Measurements from ENCODE around the gene RNASE11. TPM values are rescaled to one million over a fixed set of nuclear protein-coding genes. Genes with fewer than 3 reads are reported as not detected.
A peak's percentile ranks its signal among the peaks of the same experiment; 100 is the strongest.

Gene RNASE11
- not detected for total RNA-seq
- long read RNA-seq, result 0 reads

DNA sequence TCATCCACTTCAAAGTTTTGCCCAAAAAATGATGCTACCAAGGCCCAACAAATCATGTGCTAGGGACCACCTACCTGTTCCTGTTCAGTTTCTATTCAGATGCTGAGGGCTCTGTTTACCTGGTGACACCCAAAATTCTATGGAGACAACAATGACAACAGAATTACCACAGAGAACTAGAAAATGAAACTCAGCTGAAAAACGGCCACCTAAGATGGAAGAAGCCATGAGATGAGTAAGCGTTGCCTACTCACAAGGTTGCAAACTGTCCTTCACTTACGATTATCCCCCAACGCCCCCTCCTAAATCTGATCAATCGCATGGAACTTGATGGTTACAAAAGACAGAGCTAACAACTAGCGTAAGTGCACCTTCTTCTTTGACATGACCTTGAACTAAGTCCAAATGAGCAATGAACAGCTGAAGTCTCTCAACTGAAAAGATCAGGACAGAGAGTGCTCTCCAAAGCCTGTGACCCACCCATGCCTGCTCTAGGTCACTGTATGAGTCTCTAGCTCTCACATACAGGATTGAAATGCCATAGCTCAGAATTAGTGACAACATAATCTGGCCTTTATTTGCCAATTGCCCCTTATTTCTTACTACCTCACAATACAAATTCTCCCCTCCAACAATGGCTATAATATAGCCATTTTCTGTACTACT, at the start of gene RNASE11:
Gene RNASE11, minus strand, starts transcription at position 513 of the 666 bp plus-strand sequence.
- no peak for TF ChIP-seq POLR2A (IDR thresholded peaks at IDR 0.05)
- no peak for TF ChIP-seq CTCF (IDR thresholded peaks at IDR 0.05)
- DNase-seq (no peak), ATAC-seq (no peak)
- no peaks in the 10 kb centered on the region for H3K4me1 ChIP-seq
- no peaks in the 10 kb centered on the region for H3K27me3 ChIP-seq
- no peak within 1 kb of the TSS for H3K27ac ChIP-seq
- intact Hi-C loops (cut with DNase I), result no loop called here
- 33% methylated on average over 4 of the region's 6 CpGs for WGBS (ENCODE audit: insufficient coverage, low coverage, low lambda C conversion rate, missing lambda C conversion rate)
- no peaks in the 10 kb centered on the region for H3K36me3 ChIP-seq
- H3K9me3 ChIP-seq, result no peaks in the 10 kb centered on the region
- H3K4me3 ChIP-seq, result no peak within 1 kb of the TSS

DNA sequence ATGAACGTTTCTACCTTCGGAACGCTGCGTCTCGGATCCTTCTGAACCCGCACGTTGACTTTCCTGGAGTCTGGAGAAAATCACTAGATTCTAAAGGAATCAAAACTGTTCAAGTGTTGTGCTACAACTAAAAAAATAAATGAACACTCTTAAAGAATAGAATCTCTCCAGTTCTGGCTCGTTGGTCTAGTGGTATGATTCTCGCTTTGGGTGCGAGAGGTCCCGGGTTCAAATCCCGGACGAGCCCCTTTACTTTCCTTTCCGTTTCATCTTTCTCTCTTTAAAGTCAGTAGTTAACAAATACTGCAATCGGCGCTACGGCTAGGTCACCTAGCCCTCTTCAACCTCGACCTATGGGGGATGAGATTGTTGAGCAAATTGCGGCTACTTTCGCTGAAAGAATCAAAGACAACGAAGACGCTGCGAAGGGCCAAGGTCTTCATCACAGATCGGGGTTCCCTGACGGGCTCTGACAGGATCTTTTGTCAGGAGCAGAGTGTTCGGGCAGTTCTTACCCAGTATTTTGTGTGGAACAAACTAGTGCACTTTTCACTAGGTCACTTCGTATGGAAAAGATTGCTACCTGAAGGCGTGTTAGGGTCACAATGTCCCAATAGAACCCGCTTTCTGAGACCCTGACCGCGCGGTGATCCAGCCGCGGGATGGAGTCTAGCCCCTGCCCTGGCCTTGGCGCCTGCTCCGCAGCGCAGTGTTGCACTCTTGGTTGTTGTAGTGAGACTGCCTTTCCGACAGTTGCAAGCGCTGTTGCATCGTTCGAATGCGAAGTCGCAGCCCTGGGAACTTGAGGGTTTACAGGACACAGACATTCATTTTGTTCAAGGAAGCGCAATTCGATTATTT, 45.3 kb upstream of the RNASE11 start:
- no peak for TF ChIP-seq POLR2A (IDR thresholded peaks at IDR 0.05)
- TF ChIP-seq CTCF (IDR thresholded peaks at IDR 0.05), result no peak
- 5% methylated on average over 44 of the region's 45 CpGs for WGBS (ENCODE audit: insufficient coverage, low coverage, low lambda C conversion rate, missing lambda C conversion rate)

GRCh38 chr14:20632448-20632830, 44.6 kb upstream of the RNASE11 start:
- Histone ChIP-seq H3K4me3 (no peak overlapping the region), H3K36me3 (no peaks in the 10 kb centered on the region), H3K4me1 (peaks cover 0 to 12% (median 0%) of the 10 kb centered on the region in 4 donors), H3K9me3 (no peaks in the 10 kb centered on the region), H3K27ac (no peak overlapping the region), H3K27me3 (peaks cover 5 to 26% of the 10 kb centered on the region in 2 donors)
- WGBS (ENCODE audit: insufficient coverage, low coverage, low lambda C conversion rate, missing lambda C conversion rate), result 4% methylated on average over 9 of the region's 19 CpGs
- no peak for ATAC-seq
- DNase-seq, result no peak
- no peak for TF ChIP-seq POLR2A (IDR thresholded peaks at IDR 0.05)
- TF ChIP-seq CTCF (IDR thresholded peaks at IDR 0.05), result no peak
- intact Hi-C loops (cut with DNase I), result no loop called here

More for the DNA sequence above, 45.3 kb upstream of the RNASE11 start:
- DNase-seq (no peak), ATAC-seq (peak; percentile 49 to 73 (median 66))
- Histone ChIP-seq H3K9me3 (no peaks in the 10 kb centered on the region), H3K4me3 (no peak overlapping the region), H3K27me3 (peaks cover 5 to 21% of the 10 kb centered on the region in 2 donors), H3K4me1 (peaks cover 0 to 12% (median 0%) of the 10 kb centered on the region in 4 donors), H3K27ac (no peak overlapping the region), H3K36me3 (no peaks in the 10 kb centered on the region)
- intact Hi-C loops (cut with DNase I), result no loop called here

DNA sequence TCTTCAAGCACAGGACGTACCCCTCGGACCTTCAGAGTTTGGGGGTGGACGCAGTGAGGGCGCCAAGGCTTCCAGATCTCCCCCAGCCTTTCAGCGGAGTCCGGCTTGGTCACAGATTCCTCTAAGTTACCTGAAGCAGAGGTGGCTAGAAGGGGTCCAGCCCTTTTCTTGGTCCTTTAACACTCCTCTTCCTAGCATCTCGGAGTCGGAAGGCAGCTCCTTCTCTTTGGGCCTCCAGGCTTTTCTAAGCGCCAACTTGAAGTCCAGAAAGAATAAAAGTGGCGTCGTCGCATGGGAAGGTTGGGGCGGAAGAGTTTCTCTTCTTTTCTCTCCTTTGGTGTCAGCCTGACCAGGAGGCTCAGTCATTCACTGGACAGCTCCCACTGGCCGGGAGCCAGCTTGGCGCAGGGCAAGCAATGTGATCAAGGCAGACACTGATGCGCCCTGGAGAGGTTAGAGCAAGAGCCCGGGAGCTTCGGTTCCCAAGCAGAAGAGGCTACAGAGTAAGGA, 44.1 kb upstream of the RNASE11 start:
- intact Hi-C loops (cut with DNase I), result no loop called here
- no peaks in the 10 kb centered on the region for H3K9me3 ChIP-seq
- no peak overlapping the region for H3K27ac ChIP-seq
- H3K4me3 ChIP-seq, result no peak overlapping the region
- TF ChIP-seq POLR2A (IDR thresholded peaks at IDR 0.05), result no peak
- no peak for TF ChIP-seq CTCF (IDR thresholded peaks at IDR 0.05)
- 3% methylated on average over 14 of the region's 18 CpGs for WGBS (ENCODE audit: insufficient coverage, low coverage, low lambda C conversion rate, missing lambda C conversion rate)
- H3K4me1 ChIP-seq, result peaks cover 0 to 12% (median 0%) of the 10 kb centered on the region in 4 donors
- H3K27me3 ChIP-seq, result peaks cover 5 to 29% of the 10 kb centered on the region in 2 donors
- H3K36me3 ChIP-seq, result no peaks in the 10 kb centered on the region
- DNase-seq (peak; percentile 74 to 76 (median 74)), ATAC-seq (peak; percentile 68 to 85 (median 78))
